GM18873 (cell line): ENCODE measurements around the gene ELL.

Experiments used
- ATAC-seq: cut with Tn5 transposase; IDR thresholded peaks from one replicate; pipeline ENCODE4 v1.9.1; 2021; ENCODE audit warnings: mild to moderate bottlenecking, moderate library complexity, moderate number of reproducible peaks; ENCODE audit not compliant: unreplicated experiment, low FRiP score

ELL gene

DNA sequence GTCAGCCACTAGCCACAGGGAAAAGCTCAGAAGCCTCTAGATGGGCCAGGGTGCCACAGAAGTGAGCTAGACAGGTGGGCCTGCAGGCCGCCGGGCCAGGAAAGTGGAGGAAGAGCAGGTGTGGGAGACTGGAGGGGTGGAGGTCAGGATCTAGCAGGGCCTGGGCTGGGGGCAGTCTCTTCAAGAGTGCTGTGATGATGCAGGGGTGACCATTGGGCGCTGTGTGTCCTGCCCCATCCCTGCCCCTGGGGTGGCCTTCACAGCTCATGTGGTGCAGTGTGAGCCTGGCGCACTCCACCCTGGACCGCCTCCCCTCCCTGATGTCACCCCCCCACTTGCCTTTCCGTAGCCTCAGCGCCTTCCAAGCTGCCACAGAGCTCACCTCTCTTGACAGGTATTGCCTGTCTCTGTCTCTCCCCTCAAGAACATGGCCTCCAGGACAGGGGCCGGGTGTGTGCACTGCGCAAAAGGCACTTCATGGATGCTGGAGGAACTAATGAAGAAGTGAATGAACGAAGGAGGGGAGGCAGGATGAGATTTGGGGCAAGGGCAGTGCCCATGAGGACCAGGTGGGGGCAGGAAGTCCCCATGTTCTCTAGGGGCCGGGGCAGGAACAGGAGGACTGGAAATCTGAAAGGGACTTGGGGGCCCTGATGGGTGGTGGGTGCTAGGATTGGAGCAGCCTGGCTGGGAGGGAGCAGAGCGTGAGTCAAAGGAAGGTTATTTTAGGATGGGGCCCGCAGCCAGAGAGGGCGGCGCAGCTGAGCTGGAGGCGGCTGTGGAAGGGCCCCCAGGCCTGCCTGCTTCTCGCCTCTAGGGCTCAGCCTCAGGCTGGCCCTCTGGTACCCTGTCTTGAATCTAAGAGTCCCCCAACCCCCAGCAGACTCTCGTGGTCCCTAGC, 96.1 kb downstream of the ELL start:
- ATAC-seq, result no peak

GRCh38 chr19:18424890-18425514, 96.9 kb downstream of the ELL start:
- ATAC-seq, result no peak

- ATAC-seq, result no peak
These were observed 97.6 kb downstream of the ELL start for GRCh38 chr19:18424122-18424889.

GRCh38 chr19:18423258-18424020, 98.4 kb downstream of the ELL start:
- ATAC-seq, result no peak

- ATAC-seq, result no peak
These were observed 99.2 kb downstream of the ELL start for GRCh38 chr19:18422530-18423191.

GRCh38 chr19:18421371-18421959, 100.4 kb downstream of the ELL start:
- no peak for ATAC-seq

DNA sequence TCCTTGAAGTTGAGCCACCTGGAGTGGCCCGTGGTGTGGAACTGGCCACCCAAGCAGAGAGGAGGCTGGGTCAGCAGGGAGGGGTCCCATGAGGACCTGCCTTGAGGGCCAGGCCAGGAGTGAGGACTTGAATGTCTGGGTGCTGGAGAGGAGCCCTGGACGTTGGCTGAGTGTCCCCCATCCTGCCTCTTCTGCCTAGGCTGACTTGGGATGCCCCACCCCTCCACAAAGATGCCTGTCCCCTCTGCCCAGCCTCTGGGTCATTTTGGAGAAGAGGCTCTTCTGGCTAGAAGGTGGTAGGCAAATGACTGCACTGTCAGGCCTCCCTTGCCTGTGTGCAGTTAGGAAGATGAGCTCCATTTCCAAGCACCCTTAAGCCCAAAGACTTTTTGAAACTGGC, 100.9 kb downstream of the ELL start:
- ATAC-seq, result no peak

GRCh38 chr19:18419699-18420460, 102.0 kb downstream of the ELL start:
- no peak for ATAC-seq

DNA sequence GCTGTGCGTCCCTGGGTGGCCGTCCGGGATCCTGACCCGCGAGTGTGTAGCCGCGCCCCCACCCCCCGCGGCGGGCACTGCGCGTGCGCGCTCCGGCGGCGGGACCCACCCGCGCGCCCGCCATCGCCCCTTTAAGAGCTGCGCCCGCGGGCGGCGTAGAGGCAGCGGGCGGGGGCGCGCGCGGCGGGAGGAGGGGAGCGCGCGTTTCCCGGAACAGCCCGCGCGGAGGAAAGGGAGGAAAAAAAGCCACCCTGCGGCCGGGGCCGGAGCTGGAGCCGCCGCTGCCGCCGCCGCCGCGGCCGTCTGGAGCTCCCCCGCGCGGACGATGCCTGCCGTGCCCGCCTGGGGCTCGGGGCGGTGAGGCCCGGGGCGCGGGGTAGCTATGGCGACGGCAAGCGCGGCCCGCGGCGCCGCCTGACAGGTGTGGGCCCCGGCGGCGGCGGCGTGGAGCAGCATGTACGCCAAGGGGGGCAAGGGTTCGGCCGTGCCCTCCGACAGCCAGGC, 102.6 kb downstream of the ELL start, which contains the start of gene SSBP4:
Gene SSBP4, plus strand, starts transcription at position 204 of the 504 bp plus-strand sequence. Its CDS starts 251 bp downstream, at position 455.
- no peak for ATAC-seq

- no peak for ATAC-seq
These were observed 103.2 kb downstream of the ELL start for GRCh38 chr19:18418483-18419194.

DNA sequence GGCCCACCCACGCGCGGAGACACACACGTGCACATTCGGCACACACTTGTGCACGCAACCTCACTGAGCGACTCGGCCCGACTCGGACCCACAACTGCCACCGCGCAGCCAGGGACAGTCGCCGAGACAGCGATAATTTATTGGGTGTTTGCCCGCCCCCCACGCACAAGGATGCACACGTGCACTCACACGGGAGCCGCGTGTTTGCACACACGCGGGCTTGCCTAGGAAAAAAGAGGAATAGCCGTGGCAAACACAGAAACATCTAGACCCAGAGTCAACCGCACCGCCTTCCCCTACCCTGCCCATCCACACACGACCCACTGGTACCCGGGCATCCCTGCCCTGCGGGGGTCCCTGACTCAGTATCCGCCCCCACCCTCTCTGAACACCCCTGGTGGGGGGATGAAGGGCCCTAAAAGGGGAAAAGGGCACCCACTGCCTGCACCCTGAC, 103.8 kb downstream of the ELL start:
- ATAC-seq, result no peak

DNA sequence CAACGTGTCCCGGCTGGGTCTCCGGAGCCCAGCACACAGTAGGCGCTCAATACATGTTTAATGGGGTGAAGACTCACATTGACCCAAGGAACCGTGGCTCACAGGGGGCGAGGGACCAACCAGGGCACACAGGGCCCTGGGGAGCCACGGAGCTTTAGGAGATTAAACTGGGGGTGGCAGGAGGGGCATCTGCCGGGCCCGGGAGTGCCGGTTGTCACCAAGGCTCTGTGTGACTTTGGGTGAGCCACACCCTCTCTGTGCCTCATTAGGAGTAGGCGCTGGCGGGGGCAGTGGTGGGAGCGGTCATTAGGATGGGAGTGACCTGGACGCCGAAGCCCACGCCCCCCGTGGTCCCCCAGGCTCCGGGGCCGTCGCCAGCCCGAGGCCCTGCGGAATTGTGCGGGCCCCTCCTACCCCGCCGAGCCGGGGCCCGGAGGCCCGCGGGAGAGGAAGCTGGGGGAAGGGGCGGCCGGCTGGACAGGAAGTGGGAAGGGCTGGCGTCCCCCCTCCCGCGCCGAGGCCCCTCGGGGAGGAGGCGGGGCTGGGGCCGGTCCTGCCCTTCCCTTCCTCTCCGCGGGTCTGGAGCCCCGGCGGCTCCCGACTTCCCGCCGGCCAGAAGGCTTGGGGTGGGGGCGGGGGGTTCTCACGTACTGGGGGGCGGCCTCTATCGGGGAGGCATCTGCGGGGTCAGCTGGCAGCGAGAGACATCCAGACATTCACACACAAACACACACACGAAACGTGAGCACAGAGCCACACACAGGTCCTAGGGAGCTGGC, 104.4 kb downstream of the ELL start:
- ATAC-seq, result no peak

- ATAC-seq, result no peak
These were observed 105.1 kb downstream of the ELL start for GRCh38 chr19:18416778-18417249.

DNA sequence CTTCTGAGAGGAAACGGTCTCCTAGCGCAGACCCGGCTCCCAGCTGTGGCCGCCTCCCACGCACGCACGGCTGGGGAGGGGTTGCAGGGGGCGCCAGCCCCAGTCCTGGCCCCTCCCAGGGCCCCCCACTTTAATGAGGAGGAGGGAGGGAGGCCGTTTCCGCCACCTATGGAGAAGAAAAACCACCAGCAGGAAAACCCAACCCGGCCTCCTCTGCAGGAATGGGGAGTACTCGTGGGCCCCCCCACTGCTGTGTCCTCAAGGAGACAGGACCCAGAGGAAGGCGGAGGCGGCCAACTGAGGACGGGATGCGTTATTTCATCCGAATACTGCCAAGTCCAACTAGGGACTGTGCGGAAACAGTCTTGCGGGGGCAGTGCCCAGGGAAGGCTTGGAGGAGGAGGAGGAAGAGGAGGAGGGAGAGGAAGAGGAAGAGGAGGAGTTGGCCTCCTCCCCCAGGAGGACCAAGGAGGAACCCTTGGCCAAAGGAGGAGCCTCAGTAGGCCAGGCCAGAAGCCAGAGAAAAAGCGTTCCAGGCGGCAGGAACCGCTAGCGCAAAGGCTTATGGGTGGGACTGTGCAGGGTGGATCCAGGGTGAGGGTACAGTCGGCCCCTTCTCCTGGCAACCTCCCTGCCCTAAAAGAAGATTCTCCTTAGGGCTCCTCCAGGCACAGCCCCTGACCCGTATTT, 106.5 kb downstream of the ELL start:
- ATAC-seq, result no peak

- ATAC-seq, result no peak
These were observed 107.2 kb downstream of the ELL start for GRCh38 chr19:18414504-18415177.
